Retinal pigment epithelial cell (primary cell): ENCODE results near the gene LRRC14B.
"Not testable (repeated sequence)": the region's sequence is repeated elsewhere in the genome, so short reads cannot be mapped to it uniquely, and the experiment has no call there.

Experiments used
- DNase-seq: peaks from one replicate; pipeline ENCODE4 v3.0.0-alpha.2; 2010; ENCODE audit warnings: low read depth
- H3K4me3 ChIP-seq: 2 replicates; pipeline ENCODE4 v1.5.1; 2011; ENCODE audit warnings: mild to moderate bottlenecking, low read length, control low read depth, moderate library complexity
- TF ChIP-seq, protein P1 (sequence below): conservative IDR thresholded peaks from 2 replicates; pipeline ENCODE4 v1.5.1; 2011; ENCODE audit warnings: low read depth, low read length, control low read depth, inconsistent platforms

The LRRC14B gene

DNA sequence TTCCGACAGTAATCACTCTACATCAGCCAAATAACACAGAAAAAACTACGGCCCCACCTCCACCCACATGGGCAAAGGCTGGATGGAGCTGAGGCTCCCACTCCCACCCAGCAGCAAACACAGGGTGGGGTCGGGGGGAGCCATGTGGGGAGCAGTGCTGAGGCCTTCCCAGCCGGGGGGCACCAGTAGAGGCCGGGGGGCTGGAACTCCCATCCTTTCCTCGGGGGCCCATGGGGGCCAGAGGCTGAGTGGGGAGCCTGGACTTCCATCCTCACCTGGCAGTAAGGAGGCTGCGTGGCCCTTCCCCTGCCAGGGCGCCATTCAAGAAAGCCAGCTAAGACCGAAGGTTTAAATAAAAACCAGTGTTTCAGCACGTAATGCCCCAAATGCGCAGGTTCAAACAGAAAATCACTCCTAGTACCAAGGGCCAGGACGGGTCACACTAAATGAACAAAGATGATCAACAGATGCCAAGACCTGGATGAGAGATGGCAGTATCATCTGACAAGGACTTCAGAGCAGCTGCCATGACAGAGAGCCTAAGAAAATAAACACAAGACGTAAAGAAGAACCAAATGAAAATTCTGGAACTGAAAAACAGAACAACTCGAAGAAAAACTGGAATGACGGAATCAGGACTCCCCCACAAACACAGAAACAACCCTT lies 17.3 kb downstream of the LRRC14B start:
- no peak overlapping the region for H3K4me3 ChIP-seq
- no peak for DNase-seq
- TF ChIP-seq, protein P1, sequence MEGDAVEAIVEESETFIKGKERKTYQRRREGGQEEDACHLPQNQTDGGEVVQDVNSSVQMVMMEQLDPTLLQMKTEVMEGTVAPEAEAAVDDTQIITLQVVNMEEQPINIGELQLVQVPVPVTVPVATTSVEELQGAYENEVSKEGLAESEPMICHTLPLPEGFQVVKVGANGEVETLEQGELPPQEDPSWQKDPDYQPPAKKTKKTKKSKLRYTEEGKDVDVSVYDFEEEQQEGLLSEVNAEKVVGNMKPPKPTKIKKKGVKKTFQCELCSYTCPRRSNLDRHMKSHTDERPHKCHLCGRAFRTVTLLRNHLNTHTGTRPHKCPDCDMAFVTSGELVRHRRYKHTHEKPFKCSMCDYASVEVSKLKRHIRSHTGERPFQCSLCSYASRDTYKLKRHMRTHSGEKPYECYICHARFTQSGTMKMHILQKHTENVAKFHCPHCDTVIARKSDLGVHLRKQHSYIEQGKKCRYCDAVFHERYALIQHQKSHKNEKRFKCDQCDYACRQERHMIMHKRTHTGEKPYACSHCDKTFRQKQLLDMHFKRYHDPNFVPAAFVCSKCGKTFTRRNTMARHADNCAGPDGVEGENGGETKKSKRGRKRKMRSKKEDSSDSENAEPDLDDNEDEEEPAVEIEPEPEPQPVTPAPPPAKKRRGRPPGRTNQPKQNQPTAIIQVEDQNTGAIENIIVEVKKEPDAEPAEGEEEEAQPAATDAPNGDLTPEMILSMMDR: no peak

DNA sequence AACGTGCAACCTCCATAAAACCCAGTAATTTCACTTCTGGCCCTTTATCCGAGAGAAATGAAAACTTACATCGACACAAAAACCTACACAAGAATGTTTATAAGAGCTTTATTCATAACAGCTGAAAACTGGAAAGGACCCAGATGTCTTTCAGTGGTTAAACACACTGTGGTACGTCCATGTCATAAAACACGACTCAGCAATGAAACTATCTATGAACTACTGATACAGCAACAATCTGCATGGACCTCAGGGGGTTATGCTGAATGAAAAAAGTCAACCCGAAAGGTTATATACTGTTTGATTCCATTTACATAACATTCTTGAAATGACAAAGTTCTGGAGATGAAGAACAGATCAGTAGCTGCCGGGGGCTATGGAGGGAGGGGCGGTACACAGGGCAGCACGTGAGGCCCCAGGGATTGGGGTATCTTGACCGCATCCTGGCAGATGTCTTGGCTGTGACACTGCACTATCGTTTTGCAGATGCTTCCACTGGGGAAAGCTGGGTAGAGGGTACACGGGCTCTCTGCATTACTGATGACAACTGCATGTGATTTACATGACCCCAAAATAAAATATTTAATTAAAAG lies 22.6 kb downstream of the LRRC14B start:
- TF ChIP-seq, protein P1: no peak
- no peak for DNase-seq
- no peak overlapping the region for H3K4me3 ChIP-seq

DNA sequence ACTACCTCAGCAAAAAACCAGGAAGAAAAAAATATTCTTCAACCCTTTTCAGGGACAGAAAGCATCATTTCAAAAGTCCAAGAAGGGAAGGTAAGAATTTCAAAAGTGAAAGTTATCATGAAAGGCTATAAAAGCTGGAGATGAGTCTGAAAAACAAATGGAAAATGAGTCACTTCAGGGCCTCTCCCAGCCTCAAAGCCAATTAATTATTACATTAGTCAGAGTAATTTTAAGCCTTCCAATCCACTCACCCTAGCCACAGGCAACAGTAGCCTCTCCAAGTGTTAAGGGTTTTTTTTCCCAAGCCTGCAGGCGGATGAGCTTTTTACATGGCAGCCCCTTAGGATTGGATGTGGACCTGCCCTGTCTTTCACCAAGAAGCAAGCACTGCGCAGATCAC lies 24.0 kb downstream of the LRRC14B start:
- DNase-seq: not testable (repeated sequence)

DNA sequence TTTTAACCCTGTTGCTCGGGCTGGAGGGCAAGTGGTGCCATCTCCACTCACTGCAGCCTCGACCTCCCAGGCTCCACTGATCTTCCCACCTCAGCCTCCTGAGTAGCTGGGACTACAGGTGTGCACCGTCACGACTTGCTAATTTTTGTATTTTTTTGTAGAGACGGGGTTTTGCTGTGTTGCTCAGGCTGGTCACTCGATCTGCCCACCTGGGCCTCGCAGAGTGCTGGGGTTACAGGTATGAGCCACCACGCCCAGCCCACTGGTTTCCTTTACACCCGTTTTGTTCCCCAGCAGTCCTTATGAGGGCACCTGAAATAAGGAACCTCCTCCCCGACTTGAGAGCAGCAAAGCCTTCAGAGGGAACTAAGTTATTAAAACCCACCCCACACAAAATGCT lies 24.8 kb downstream of the LRRC14B start:
- not testable (repeated sequence) for DNase-seq

More for the DNA sequence above, 24.0 kb downstream of the LRRC14B start:
- not testable (repeated sequence) for H3K4me3 ChIP-seq

DNA sequence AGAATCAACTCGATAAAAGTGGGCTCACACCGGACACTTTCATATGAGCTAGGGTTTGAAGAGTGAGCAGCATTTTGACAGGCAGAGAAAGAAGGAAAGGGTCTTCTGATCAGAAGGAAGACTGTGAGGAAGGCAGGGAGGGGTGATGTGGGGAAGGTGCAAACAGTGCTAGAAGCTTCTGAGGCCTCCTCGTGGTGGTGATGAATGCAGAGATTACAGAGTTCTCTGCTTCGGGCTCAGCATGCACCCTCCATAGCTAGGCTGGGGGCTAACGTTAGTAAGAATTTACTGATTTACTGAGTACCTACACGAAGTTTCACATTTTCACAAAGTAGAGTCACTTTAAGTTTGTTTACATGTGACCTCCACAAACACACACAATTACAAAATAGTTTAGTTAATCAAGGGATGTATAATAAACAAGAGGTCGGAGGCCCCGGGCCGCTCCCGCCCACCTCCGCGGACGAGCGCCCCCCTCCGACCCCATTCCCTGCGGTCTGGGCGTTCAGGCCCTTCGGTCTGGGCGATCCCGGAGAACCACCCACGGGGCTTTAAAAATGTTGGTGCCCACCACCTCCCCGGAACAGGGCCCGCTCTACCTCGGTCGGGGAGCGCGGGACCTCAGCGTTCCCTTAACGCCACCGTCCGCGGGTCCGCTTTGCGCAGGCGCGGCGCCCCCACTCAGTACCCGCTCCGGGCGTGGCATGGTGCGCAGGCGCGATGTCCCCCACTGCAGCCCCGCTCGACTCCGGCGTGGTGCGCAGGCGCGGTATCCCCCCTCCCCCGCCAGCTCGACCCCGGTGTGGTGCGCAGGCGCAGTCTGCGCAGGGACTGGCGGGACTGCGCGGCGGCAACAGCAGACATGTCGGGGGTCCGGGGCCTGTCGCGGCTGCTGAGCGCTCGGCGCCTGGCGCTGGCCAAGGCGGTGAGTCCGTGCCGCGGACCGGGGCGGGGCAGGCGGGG lies 26.5 kb downstream of the LRRC14B start, which contains the start of the genes CCDC127 and SDHA:
Gene CCDC127 (minus strand): TSS at position 660 of the 963 bp plus-strand sequence. CDS start 1,304 bp downstream, outside the sequence.
Gene SDHA (plus strand): TSS at position 827 of the 963 bp plus-strand sequence. CDS start 36 bp downstream, at position 863.
- TF ChIP-seq, protein P1: peak; percentile 46
- H3K4me3 ChIP-seq: peak within 1 kb of the TSS; percentile 90
- peak; percentile 58 for DNase-seq

More for the DNA sequence above, 24.8 kb downstream of the LRRC14B start:
- not testable (repeated sequence) for H3K4me3 ChIP-seq

DNA sequence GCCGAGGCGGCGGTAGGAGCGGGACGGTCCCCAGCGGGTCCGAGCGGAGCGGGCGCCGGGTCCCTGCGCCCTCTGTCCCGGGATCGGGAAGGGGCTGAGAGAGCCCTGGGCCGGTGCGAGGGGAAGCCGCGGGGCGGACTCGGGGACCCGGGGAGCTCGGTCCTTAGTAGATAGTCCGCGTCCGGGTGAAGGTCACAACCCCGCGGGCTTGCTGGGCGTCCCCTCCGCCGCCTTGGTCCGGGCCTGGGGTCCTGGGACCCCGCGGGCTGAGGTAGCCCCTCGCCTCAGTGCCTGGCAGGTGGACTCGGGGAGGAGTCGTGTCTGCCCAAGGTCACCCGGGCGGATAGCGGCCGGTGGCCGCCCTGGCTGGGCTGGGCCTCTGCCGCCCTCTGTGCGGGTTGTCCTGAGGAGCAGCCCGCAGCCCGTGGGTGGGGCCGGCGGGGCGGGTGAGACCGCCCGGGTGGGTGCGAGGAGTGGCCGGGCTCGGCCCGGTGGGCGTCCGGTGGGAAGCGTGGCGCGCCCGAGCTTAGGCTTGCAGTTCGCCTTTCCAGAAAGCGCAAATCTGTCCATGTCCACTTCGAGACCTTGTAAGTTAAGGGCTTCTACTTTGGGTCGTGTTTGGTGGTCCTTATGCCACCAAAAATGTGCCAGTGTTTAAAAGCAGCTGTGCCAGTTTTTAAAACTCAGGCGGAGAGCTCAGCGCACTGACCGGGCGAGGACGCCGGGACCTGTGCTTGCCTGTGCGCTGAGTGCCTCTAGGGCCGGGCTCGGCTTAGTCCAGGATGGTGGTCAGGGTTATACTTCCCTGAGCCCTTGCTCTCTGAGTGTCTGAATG lies 27.4 kb downstream of the LRRC14B start:
- DNase-seq: no peak
- TF ChIP-seq, protein P1: no peak
- peak overlapping the region; percentile 90 for H3K4me3 ChIP-seq

DNA sequence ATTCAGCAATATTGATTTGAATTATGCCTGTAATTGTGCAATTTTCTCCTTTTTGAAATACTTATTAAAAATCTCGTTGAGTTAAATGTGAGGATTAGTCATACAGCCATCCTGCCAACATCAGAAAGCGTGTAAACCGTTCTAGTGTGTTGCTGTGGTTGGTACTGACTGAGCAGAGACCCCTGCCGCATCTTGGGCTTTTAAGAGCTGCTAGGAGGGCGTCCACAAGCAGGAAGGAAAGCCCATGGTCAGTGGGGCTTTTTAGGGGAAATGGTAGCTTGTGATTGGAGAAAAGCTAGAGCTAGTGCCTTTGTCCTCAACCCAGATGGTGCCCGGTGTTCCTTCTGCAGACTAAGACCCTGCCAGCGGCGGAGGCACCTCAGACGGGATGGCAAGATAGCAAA lies 28.2 kb downstream of the LRRC14B start:
- peak overlapping the region; percentile 90 for H3K4me3 ChIP-seq
- DNase-seq: peak; percentile 32
- TF ChIP-seq, protein P1: no peak
